ENCODE data around the gene CEP72.
"Not testable (repeated sequence)": the region's sequence is repeated elsewhere in the genome, so short reads cannot be mapped to it uniquely, and the experiment has no call there.

Gene CEP72

DNA sequence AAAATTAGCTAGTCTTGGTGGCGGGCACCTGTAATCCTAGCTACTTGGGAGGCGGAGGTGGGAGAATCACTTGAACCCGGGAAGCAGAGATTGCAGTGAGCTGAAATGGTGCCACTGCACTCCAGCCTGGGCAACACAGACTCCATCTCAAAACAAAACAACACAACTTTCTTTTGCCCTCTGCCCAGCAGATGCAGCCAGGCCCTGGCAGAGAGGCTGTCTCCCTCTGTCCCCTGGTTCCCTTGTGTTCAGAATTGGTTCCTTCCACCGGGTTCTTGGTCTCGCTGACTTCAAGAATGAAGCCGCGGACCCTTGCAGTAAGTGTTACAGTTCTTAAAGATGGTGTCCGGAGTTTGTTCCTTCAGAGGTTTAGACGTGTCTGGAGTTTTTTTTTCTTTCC, 30.2 kb upstream of the CEP72 start:
- DNase-seq = no peak

DNA sequence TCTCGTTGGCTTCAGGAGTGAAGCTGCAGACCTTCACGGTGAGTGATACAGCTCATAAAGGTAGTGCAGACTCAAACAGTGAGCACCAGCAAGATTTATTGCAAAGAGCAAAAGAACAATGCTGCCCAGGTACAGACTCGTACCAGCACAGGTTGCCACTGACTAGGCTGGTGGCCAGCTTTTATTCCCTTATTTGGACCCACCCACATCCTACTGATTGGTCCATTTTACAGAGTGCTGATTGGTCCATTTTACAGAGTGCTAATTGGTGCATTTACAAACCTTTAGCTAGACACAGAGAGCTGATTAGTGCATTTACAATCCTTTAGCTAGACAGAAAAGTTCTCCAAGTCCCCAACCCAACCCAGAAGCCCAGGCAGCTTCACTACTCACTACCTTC, 29.7 kb upstream of the CEP72 start:
- not testable (repeated sequence) for DNase-seq

DNA sequence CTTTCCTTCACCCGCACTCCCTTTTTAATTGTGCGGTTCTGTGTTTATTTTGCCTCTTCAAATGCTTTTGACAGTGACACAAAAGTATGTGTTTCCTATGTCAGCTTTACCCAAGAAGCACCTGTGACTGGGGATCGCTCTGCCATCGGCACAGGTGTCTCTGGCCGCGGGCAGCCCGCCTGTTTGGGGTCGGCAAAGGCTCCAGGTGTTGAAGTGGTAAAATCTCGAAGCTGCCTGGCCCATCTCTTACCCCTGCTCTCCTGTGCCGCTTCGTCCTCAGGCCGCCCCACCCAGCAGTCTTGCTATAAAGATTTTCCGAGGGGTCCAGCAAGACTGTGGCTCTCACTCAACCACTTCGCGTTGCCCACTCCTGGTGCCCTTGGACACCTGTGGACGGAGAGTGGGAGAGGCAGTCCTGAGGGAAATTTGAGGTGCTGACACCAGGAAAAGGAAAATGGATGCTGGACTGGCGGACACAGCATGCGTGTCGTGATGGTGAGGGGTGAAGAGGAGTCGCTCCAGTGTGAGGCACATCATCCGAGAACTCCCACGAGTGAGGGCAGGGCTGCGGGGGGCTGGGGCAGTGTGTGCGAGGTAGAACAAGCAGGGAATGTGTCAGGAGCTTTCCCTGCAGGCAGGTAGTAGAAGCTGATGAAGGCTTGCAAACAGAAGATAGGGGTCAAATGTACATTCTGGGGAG, 29.1 kb upstream of the CEP72 start:
- no peak for DNase-seq

DNA sequence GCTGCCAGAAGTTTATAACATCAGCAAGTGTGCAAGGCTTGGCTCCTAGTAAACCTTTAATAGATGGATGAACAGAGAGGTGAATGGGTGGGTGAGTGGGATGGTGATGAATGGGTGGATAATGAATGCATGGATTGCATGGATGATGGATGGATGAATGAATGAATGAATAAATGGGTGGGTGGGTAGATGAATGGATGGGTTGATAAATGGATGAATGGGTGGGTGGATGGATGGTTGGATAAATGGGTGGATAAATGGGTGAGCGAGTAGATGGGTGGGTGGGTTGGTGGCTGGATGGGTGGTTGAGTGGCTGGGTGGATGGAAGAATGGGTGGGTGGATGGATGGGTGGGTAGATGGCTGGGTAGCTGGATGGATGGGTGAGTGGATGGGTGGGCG, 28.5 kb upstream of the CEP72 start:
- no peak for DNase-seq

DNA sequence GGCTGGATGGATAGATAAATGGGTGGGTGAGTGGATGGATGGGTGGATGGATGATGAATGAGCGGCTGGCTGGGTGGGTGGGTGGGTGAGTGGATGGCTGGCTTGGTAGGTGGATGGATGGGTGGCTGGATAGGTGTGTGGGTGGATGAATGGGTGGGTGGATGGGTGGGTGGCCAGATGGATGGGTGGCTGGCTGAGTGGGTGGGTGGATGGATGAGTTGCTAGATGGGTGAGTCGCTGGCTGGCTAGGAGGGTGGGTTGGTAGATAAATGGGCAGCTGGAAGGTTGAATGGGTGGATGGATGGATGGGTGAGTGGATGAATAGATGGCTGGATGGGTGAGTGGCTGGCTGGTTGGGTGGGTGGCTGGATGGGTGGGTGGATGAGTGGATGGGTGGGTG, 27.9 kb upstream of the CEP72 start:
- no peak for DNase-seq

DNA sequence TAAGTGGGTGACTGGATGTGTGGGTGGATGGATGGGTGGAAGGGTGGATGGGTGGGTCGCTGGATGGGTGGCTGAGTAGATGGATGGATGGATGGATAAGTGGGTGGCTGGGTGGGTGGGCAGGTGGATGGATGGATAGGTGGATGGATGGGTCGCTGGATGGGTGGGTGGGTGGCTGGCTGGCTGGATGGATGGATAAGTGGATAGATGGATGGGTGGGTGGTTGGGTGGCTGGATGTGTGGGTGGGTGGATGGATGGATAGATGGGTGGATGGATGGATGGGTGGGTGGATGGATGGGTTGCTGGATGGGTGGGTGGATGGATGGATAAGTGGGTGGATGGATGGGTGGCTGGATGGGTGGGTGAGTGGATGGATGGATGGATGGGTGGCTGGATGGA, 27.3 kb upstream of the CEP72 start:
- DNase-seq = no peak

DNA sequence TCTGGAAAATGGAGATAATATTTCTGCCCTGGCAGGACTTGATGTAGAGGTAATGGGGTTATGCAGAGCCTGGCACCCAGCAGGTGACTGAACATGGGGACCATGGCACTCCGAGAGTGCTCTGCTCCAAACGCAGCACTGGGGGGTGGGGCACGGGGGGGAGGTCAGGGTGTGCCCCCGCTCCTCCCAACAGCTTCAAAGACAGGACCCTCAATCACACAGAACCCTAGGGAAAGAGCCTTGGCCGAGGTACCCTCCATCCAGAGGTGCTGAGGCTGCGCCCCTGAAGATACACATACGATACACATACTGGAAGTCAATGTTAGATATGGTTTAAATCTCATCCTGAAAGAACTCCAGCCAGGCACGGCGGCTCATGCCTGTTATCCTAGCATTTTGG, 26.6 kb upstream of the CEP72 start:
- DNase-seq = no peak

DNA sequence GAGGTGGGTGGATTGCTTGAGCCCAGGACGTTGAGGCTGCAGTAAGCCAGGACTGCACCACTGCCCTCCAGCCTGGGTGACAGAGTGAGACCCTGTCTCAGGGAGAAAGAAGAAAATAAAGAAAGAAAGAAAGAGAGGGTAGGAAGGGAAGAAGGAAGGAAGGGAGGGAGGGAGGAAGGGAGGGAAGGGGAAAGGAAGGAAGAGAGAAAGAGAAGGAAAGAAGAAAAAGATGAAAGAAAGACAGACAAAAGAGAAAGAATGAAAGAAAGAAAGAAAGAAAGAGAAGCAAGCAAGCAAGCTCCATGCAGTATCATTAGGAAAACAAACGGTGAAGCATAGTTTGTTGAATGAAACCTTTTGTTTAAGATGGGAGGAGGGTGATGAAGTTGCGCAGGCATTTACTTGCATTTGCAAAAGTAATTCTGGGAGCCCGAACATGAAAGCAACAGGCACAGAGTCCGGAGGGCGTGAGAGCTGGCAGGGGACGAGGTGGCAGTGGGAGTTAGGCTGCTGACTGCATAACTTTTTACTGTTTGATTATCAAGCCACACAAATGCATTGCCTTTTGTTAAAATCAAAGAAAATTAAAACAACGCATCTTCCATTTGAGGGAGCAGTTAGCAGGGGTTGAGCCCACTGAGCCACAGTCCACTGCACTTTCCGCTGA, 26.0 kb upstream of the CEP72 start:
- no peak for DNase-seq

DNA sequence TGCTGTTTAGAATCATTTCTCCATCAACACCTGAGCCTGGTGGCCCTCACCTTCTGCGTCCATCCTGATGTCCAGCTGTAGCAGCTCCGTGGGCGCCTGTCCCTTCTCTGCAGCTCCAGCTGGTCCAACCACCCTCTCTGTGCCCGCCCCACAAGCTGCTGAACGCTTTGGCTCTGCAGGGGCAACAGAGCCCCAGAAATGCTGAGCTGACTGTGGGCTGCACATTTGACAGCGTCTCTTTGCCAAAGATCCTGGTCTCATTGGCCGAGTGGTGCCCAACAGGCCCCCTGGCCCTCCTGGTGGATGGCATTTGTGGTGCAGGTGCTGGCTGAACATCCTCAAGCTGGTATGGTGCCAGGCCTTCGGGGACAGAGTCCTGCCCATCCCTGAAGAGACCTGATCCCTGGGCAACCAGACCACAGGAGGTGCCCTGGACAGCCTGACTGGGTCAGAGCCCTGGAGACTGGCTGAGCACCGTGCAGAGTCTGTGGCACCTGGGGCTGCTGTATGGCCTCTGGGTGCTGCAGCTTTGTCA, 25.3 kb upstream of the CEP72 start:
- no peak for DNase-seq

DNA sequence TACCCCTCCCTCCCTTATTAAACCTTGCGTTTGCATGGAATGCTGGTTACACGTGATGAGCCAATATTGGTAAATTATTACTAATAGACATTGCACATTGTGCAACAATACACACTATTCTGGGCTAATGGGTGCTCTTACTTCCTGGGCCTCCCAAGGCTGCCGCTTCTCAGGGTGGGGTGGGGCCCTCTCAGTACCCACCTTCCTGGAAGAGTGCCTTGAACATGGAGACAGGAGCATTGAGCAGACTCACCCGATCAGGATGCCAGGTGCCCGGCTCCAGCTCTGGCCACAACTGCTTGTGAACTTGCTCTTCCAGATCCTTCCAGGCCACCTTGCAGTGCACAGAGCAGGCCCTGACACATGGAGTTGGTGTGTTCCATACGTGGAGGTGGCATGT, 24.7 kb upstream of the CEP72 start:
- no peak for DNase-seq

DNA sequence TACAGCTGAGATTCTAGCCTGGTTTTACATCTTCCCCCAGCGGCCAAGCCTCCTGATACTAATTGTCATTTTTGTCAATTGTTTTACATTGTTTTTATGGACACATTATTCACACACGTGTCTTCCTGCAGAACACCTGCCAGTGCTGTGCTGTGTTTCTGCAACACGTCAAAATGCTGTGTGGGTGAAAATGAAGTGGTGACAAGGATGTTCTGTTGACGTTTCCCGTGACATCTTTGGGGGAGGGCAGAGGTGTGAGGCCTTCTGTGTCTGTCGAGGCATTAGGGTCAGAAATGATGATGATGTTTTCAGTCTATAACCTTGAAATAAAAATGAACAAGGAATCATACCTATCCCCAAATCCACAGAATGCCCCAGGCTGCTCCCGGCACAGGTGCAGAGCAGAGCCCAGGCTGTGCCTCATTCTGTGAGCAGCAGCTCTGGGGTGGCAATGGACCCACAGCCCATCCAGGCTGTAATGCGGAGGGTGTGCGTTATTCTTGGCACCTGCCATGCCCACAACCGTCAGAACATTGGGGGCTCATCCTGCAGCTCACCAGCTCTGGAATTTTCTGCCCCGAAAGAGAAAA, 23.6 kb upstream of the CEP72 start:
- no peak for DNase-seq

DNA sequence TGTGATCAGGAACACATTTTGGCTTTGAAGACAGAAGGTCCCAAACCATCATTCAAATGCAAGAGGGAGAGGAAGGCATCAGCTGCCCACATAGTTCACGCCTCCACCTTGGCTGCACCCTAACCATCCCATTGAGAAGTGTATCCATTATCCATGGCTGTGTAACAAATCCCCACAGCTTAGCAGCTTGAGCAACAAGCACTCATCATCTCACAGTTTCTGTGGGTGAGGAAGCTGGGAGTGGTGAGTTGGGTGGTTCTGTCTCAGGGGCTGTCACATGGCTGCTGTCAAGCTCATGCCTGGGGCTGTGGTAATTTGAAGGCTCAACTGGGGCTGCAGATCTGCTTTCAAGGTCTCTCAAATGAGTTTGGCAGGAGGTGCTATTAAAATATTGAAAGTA, 23.0 kb upstream of the CEP72 start:
- no peak for DNase-seq

DNA sequence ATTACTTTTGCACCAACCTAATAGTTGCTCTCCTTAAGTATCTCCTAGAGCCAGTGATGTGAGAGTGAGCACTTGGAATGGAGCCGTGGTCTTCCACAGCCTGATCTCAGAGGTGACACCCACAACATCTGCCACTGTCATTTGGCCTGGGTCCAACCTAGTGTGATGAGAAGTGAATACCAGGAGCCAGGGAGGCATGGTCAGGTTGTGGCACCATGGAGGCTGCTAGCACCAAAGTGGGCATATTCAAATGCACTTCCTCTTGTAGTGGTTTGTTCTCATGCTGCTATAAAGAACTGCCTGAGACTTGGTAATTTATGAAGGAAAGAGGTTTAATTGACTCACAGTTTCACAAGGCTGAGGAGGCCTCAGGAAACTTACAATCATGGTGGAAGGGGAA, 22.6 kb upstream of the CEP72 start:
- no peak for DNase-seq

DNA sequence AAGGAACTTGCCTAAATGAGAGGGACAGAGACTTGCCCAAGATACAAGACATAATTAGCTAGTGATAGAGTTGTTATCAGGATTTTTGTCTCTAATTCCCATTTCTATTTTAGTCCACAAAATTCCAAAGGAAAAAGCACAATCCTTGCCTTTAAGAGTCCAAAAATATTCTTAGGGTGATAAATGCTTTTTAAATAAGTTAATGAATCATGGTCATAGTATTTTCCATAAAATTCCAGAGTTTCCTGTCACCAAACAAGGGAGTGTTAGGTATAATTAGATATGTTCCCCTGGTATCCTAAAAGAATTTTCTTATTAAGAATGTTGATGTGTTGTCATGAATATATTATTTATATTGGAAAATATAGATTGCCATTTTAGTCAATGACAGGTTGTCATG, 21.8 kb upstream of the CEP72 start:
- no peak for DNase-seq

DNA sequence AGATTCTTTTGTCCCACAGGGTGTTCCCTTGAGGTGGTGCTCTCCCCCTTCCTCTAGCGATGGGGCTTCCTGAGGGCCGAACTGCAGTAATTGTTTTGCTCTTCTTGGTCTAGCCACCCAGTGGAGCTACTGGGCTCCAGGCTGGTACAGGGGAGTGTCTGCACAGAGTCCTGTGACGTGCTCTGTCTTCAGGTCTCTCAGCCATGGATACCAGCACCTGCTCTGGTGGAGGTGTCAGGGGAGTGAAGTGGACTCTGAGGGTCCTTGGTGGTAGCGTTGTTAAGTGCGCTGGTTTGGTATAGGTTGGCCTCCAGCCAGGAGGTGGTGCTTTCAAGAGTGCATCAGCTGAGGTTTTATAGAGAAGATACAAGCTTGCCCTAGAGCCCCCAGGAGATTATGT, 20.4 kb upstream of the CEP72 start:
- peak; percentile 18 for DNase-seq

DNA sequence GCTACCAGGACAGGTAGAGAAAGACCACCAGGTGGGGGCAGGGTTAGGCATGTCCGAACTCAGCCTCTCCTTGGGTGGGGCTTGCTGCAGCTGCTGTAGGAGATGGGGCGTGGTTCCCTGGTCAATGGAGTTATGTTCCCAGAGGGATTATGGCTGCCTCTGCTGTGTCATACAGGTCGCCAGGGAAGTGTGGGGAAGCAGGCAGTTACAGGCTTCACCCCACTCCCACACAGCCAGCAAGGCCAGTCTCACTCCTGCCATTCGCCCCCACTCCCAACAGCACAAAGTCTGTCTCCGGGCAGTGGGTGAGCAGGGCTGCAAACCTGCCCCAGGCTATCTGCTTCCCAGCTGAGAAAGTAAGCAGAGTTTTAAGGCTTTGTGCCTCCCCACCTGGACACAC, 20.0 kb upstream of the CEP72 start:
- DNase-seq = no peak

DNA sequence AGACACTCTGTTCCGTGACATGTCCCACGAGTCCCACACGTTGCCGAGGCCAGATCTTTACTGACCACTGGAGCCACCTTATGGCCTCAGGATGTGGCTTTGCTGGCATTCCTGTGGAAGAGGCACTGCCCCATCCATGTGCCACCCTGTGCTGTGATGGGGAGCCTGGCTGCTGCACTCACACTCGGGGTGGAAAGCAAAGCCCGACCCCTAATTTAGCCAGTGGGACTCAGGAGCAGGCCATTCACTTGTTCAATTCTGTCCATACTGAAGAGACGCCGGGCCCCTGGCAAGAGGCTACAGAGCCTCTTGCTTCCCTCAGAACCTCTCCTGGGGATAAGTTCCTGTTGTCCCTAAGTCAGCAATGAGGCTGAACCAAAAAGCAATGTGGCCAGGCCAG, 18.6 kb upstream of the CEP72 start:
- no peak for DNase-seq

DNA sequence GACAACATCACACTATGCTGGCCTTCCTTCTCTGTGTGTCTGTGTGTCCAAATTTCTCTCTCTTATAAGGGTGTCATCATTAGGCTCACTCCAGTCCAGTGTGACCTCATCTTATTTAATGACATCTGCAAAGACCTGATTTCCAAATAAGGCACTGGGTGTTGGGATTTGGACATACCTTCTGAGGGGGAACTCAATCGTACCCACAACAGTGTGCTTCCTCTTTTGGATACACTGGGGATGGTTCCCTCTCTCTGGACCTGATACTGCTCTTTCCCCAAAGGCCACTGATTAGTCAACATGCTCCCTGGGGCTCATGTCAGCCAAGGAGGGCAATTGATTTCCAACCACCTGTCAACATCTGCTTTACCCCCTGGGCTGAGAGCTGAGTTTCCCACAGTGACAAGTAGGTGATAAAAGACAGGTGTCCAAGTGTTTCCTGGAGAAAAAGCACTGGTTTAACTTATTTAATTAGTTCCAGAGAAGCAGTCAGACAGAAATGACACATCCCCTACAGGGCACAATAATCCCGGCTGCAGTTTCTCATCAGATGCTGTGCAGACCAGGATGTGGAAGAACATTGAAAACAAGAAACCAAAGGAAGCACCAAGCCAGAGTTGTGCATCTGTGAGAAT, 17.8 kb upstream of the CEP72 start:
- no peak for DNase-seq

DNA sequence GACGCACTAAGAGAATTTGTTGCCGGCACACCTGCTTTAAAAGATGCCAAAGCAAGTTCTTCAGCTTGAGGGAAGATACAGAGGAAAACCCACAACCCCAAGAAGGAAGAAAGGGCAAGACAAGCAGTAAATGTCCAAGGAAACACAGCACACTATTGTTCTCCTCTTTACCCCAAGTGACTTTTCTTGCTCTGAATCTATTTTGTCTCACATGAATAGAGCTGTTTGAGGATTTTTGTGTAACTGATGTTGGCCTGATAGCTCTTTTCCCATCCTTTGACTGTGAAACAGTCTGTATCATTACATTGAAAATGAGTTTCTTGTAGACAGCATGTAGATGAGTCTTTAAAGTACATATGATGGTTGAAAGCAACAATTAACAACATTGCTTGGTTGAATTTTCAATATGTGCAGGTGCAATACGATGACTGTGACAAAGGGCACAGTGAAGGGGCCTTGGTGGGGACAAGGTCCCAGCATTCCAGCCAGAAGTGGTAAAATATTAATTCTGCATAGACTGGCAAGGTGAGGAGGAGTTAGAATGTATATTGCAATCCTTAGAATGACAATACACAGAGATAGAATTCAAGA, 16.8 kb upstream of the CEP72 start:
- DNase-seq = no peak

DNA sequence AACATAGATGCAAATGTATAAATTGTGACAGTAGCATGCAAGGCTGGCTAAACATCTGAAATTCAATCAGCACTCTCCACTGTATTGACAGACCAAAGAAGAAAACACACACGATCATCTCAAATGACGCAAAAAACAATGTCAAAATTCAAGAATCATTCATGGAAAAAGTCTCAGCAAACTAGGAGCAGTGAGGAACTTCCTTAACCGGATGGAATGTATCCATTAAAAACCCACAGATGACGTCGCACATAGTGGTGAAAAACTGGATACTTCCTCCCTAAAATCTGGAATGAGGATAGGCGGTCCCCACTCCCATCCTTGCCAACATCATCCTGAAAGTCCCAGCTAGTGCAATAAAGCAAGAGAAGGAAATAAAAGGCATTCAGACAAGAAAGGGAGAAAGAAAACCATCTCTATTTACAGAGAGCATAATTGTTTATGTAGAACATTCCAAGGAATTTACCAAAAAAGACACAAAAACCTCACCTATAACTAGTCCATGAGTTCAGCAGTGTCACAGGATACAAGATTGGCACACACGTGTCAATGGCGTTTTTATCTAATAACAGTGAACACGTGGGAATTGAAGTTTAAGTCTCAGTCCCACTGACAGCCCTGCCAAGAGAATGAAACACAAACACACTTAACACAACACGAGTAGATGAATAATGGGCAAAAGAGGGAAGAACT, 14.1 kb upstream of the CEP72 start:
- no peak for DNase-seq

DNA sequence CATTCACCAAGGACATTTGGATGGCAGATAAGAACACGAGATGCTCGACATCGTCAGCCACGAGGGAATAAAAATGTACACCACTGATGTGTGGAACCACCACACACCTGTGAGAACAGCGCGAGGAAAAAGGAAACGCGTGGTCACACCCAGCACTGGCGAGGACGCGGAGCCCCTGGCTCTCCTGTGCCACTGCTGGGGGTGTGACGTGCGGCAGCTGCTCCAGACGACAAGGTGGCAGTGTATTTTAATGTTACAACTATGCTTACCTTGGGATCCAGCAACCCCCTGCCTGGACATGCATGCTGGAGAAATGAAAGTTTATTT, 13.6 kb upstream of the CEP72 start:
- DNase-seq = no peak

DNA sequence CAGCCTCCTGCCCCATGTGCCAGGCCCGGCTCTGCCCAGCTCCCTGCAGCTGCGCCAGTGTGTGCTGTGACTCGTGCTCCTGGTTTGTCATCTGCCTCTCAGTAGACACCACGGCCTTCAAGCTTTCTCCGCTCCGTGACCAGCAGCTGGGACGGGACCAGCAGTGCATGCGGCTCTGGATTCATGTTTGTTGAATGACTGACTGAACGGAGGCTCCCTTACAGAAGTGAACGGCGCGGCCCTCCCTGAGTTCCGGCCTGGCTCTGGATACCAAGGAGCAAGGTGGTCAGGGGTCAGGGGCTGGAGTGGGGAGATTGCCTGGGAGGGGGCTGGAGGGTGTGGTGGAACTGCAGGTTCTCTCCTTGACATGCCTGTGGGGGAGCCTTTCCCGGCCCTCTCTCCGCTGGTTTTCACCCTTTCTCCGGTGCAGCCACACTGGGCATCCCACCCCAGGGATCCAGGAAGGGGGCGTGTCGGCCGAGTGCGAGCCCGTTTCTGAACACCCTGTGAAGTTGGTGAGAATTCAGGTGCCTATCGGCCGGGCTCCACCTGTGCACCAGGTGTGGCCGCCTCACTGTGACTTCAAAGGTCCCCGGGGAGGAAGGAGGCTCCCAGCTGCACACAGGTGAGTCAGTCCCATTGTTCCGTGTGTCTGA, 11.1 kb upstream of the CEP72 start:
- no peak for DNase-seq

All from NCI-H2029 treated with DMSO at 0.1 percent for 48 hours (cell line).